GM23248 (cell line): ENCODE data around the gene TENT4A. TPM values are rescaled to one million over a fixed set of nuclear protein-coding genes. Genes with fewer than 3 reads are reported as not detected.

Experiments
- DNase-seq: peaks from one replicate; pipeline ENCODE4 v3.0.0-alpha.2; 2015
- H2AFZ ChIP-seq: fragments of 200-600 bp; sonication (generic); 2 replicates; pipeline ENCODE4 v1.6.1; 2016; ENCODE audit warnings: antibody characterized with exemption
- H3F3A ChIP-seq: fragments of 200-600 bp; sonication (generic); 2 replicates; pipeline ENCODE4 v1.6.1; 2016; ENCODE audit warnings: mild to moderate bottlenecking, antibody characterized with exemption, mixed run types; ENCODE audit not compliant: insufficient read depth
- H3K27ac ChIP-seq: fragments of 200-600 bp; sonication (generic); 2 replicates; pipeline ENCODE4 v1.5.1; 2016; ENCODE audit warnings: mild to moderate bottlenecking
- H3K27me3 ChIP-seq: fragments of 200-600 bp; sonication (generic); replicated peaks from 2 replicates; pipeline ENCODE4 v1.6.1; 2016; ENCODE audit warnings: mild to moderate bottlenecking; ENCODE audit not compliant: insufficient read depth
- H3K36me3 ChIP-seq: fragments of 200-600 bp; sonication (generic); 2 replicates; pipeline ENCODE4 v1.6.1; 2016; ENCODE audit warnings: low read depth, mild to moderate bottlenecking
- H3K4me1 ChIP-seq: fragments of 200-600 bp; sonication (generic); 2 replicates; pipeline ENCODE4 v1.6.1; 2016; ENCODE audit warnings: mild to moderate bottlenecking; ENCODE audit not compliant: insufficient read depth
- H3K4me2 ChIP-seq: fragments of 200-600 bp; sonication (generic); one replicate; pipeline ENCODE4 v1.6.1; 2016; ENCODE audit warnings: mild to moderate bottlenecking; ENCODE audit not compliant: unreplicated experiment
- H3K4me3 ChIP-seq: fragments of 200-600 bp; sonication (generic); 2 replicates; pipeline ENCODE4 v1.5.1; 2016; ENCODE audit warnings: mild to moderate bottlenecking
- H3K79me2 ChIP-seq: fragments of 200-600 bp; sonication (generic); 2 replicates; pipeline ENCODE4 v1.6.1; 2016; ENCODE audit warnings: mild to moderate bottlenecking; ENCODE audit not compliant: insufficient read depth
- H3K9ac ChIP-seq: fragments of 200-600 bp; sonication (generic); 2 replicates; pipeline ENCODE4 v1.6.1; 2016; ENCODE audit warnings: mild to moderate bottlenecking
- H3K9me2 ChIP-seq: fragments of 200-600 bp; sonication (generic); 2 replicates; pipeline ENCODE4 v1.6.1; 2016; ENCODE audit warnings: mixed run types, mild to moderate bottlenecking, moderate library complexity; ENCODE audit not compliant: insufficient read depth
- H3K9me3 ChIP-seq: fragments of 200-600 bp; sonication (generic); one replicate; pipeline ENCODE4 v1.6.1; 2017; ENCODE audit warnings: low read depth
- H4K20me1 ChIP-seq: fragments of 200-600 bp; sonication (generic); 2 replicates; pipeline ENCODE4 v1.6.0; 2016; ENCODE audit not compliant: insufficient read depth
- EZH2 ChIP-seq: fragments of 200-600 bp; sonication (generic); IDR thresholded peaks from 2 replicates; pipeline ENCODE4 v1.6.1; 2018; ENCODE audit warnings: antibody characterized with exemption, mild to moderate bottlenecking; ENCODE audit not compliant: insufficient read depth, poor library complexity, severe bottlenecking
- EZH2phosphoT487 ChIP-seq: fragments of 200-600 bp; sonication (generic); IDR thresholded peaks from 2 replicates; pipeline ENCODE4 v1.6.1; 2018; ENCODE audit warnings: antibody characterized with exemption, moderate library complexity, mild to moderate bottlenecking, low read depth; ENCODE audit not compliant: insufficient read depth
- WGBS, 2 experiments: methylation state at CpG; one replicate each; pipeline ENCODE4 v1.1.6; 2015 to 2017; ENCODE audit warnings: low lambda C conversion rate in 2 of 2, low coverage in 1 of 2; ENCODE audit errors: missing lambda C conversion rate in 2 of 2; 5-methylcytosine and 5-hydroxymethylcytosine counted together
- in situ Hi-C: fragments of 300-500 bp; cut with MboI; formaldehyde crosslinking; loops from 2 replicates; pipeline ENCODE4 v1.15.0; 2020
- polyA plus RNA-seq: library from polyadenylated mRNA; unstranded; fragments of >200 nt; fragmentation: Nextera tagmentation; extraction: Ambion mirVana; gene quantifications from 2 replicates; pipeline ENCODE4 v1.2.1, GENCODE V29; 2016
- total RNA-seq: library from RNA; depleted of rRNA; stranded (reverse); fragments of >200 nt; shearing (Covaris generic); gene quantifications from 2 replicates; pipeline ENCODE4 v1.2.3, GENCODE V29; 2014

TENT4A gene
- total and polyA plus RNA-seq, 2 experiments from 2014 or later, result 3.0 to 17.6 TPM

- 4 to 6% methylated on average over 6 of the region's 6 CpGs for WGBS, 2 experiments
- H3K4me3 ChIP-seq, result peak overlapping the region; percentile 71
- H3K9ac ChIP-seq, result peak overlapping the region; percentile 76
- no peaks in the 10 kb centered on the region for H3K9me3 ChIP-seq
- H3K4me1 ChIP-seq, result peaks cover 19% of the 10 kb centered on the region
- peak overlapping the region; percentile 77 for H3K27ac ChIP-seq
- no peak for TF ChIP-seq EZH2
- no peak for TF ChIP-seq EZH2phosphoT487
- peaks cover 17% of the 10 kb centered on the region; the same call in 1 of the 2 replicates for H3F3A ChIP-seq
- peak overlapping the region; percentile 58 for H2AFZ ChIP-seq
- DNase-seq, result peak; percentile 66
- H3K27me3 ChIP-seq, result no peaks in the 10 kb centered on the region
- H3K79me2 ChIP-seq, result peaks cover 100% of the 10 kb centered on the region
- in situ Hi-C loops, result loop anchor here (10.0 kb wide), 1 partner anchor 1237 kb away; no protein-coding TSS in a partner anchor
- H4K20me1 ChIP-seq, result peaks cover 7% of the 10 kb centered on the region; the same call in 1 of the 2 replicates
- H3K36me3 ChIP-seq, result no peaks in the 10 kb centered on the region
- no peaks in the 10 kb centered on the region for H3K9me2 ChIP-seq
- peak overlapping the region; percentile 95 for H3K4me2 ChIP-seq
Measured at GRCh38 chr5:6722015-6722414, 8.8 kb downstream of the TENT4A start.

DNA sequence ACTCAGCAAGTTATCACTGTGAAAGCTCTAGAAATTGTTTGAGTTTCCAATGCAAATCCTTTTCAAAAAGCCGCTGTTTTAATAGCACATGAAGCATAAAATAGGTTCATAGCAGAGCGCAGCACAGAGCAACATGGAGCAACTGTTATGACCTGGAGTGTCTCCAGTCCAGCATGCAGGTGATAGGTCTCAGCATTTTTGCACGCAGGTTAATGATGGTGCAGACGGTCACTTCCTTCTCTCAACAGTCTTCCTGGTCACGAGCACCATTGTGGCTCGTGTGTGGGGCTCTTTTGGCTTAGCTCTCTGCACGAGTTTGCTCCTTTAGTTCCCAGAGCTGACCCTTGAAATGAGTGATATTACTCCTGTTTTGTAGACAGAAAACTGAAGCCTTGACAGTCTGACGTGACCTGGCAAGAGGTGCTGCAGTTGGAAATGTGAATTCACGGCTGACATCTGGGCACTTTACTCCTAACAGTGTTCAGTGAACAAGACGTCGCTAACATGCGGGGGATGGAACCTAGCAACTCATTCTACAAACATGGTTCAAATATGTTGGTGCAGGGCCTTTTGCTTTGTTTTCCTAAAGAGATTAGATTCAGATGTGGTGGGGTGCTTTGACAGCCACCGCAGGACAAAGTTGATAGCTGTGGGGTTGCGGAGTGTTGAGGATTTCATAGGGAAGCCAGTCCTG, 10.0 kb downstream of the TENT4A start:
- peaks cover 7% of the 10 kb centered on the region; the same call in 1 of the 2 replicates for H4K20me1 ChIP-seq
- no peak for TF ChIP-seq EZH2phosphoT487
- no peak for TF ChIP-seq EZH2
- H3K9ac ChIP-seq, result no peak overlapping the region
- no peak overlapping the region for H2AFZ ChIP-seq
- 54 to 61% methylated on average over 14 of the region's 14 CpGs for WGBS, 2 experiments
- H3K9me3 ChIP-seq, result no peaks in the 10 kb centered on the region
- H3F3A ChIP-seq, result peaks cover 17% of the 10 kb centered on the region; the same call in 1 of the 2 replicates
- peak overlapping the region; percentile 77; the same call in 1 of the 2 replicates for H3K27ac ChIP-seq
- peak overlapping the region; percentile 95 for H3K4me2 ChIP-seq
- no peaks in the 10 kb centered on the region for H3K27me3 ChIP-seq
- no peak for DNase-seq
- H3K4me3 ChIP-seq, result peak overlapping the region; percentile 71; the same call in 1 of the 2 replicates
- in situ Hi-C loops, result loop anchor here (10.0 kb wide), 1 partner anchor 1238 kb away; no protein-coding TSS in a partner anchor
- H3K9me2 ChIP-seq, result no peaks in the 10 kb centered on the region
- H3K36me3 ChIP-seq, result no peaks in the 10 kb centered on the region
- H3K4me1 ChIP-seq, result peaks cover 19% of the 10 kb centered on the region
- H3K79me2 ChIP-seq, result peaks cover 100% of the 10 kb centered on the region

- WGBS, 2 experiments, result 85 to 93% methylated on average over 12 of the region's 12 CpGs
Measured at GRCh38 chr5:6723816-6724300, 10.6 kb downstream of the TENT4A start.

GRCh38 chr5:6724321-6724929, 11.2 kb downstream of the TENT4A start:
- no peak for TF ChIP-seq EZH2phosphoT487
- TF ChIP-seq EZH2, result no peak
- no peaks in the 10 kb centered on the region for H3K36me3 ChIP-seq
- no peaks in the 10 kb centered on the region for H3K9me2 ChIP-seq
- no peak for DNase-seq
- H2AFZ ChIP-seq, result no peak overlapping the region
- H3K4me2 ChIP-seq, result no peak overlapping the region
- peaks cover 7% of the 10 kb centered on the region; the same call in 1 of the 2 replicates for H4K20me1 ChIP-seq
- H3K79me2 ChIP-seq, result peaks cover 100% of the 10 kb centered on the region
- H3K9me3 ChIP-seq, result no peaks in the 10 kb centered on the region
- no peak overlapping the region for H3K27ac ChIP-seq
- H3K4me1 ChIP-seq, result peaks cover 19% of the 10 kb centered on the region
- H3F3A ChIP-seq, result peaks cover 17% of the 10 kb centered on the region; the same call in 1 of the 2 replicates
- no peak overlapping the region for H3K4me3 ChIP-seq
- in situ Hi-C loops, result loop anchor here (10.0 kb wide), 1 partner anchor 1240 kb away; no protein-coding TSS in a partner anchor
- WGBS, 2 experiments, result 93 to 95% methylated on average over 8 of the region's 8 CpGs
- H3K27me3 ChIP-seq, result no peaks in the 10 kb centered on the region
- H3K9ac ChIP-seq, result no peak overlapping the region

More at GRCh38 chr5:6723816-6724300, 10.6 kb downstream of the TENT4A start:
- peaks cover 19% of the 10 kb centered on the region for H3K4me1 ChIP-seq
- no peak overlapping the region for H3K4me2 ChIP-seq
- H4K20me1 ChIP-seq, result peaks cover 7% of the 10 kb centered on the region; the same call in 1 of the 2 replicates
- no peak overlapping the region for H3K9ac ChIP-seq
- H3K9me3 ChIP-seq, result no peaks in the 10 kb centered on the region
- in situ Hi-C loops, result loop anchor here (10.0 kb wide), 1 partner anchor 1239 kb away; no protein-coding TSS in a partner anchor
- H3K4me3 ChIP-seq, result no peak overlapping the region
- peaks cover 17% of the 10 kb centered on the region; the same call in 1 of the 2 replicates for H3F3A ChIP-seq
- H3K36me3 ChIP-seq, result no peaks in the 10 kb centered on the region
- H3K27me3 ChIP-seq, result no peaks in the 10 kb centered on the region
- H3K9me2 ChIP-seq, result no peaks in the 10 kb centered on the region
- H3K79me2 ChIP-seq, result peaks cover 100% of the 10 kb centered on the region
- H3K27ac ChIP-seq, result no peak overlapping the region
- no peak for DNase-seq
- no peak overlapping the region for H2AFZ ChIP-seq
- TF ChIP-seq EZH2phosphoT487 (no peak), EZH2 (no peak)
